ENCODE measurements around the gene GALNT10. TPM values are rescaled to one million over a fixed set of nuclear protein-coding genes. Genes with fewer than 3 reads are reported as not detected.

Gene GALNT10
- total RNA-seq, 1 experiment from 2014 or later, result 27.8 TPM

GRCh38 chr5:154405078-154405792, 214.7 kb downstream of the GALNT10 start:
- TF ChIP-seq TCF7L2 (IDR thresholded peaks at IDR 0.05; ENCODE audit: borderline replicate concordance, extremely low read depth, insufficient read depth, insufficient read length) (peak; percentile 88), RAD21 (IDR thresholded peaks at IDR 0.05; ENCODE audit: low read depth) (peak; percentile 98), CTCF (IDR thresholded peaks at IDR 0.05 in 2 of 3, conservative IDR thresholded peaks at IDR 0.05 in 1 of 3; ENCODE audit: borderline replicate concordance in 1 of 3, insufficient read depth in 1 of 3, low read depth in 2 of 3, low read length in 2 of 3) (peak; percentile 77 to 85 (median 84)), EZH2phosphoT487 (IDR thresholded peaks at IDR 0.05; ENCODE audit: borderline replicate concordance) (no peak), JUND (IDR thresholded peaks at IDR 0.05) (no peak)
- Histone ChIP-seq H3K27me3 (ENCODE audit: insufficient read depth, low read length) (no peaks in the 10 kb centered on the region), H3K9me2 (ENCODE audit: insufficient read depth) (no peaks in the 10 kb centered on the region), H3K4me1 (ENCODE audit: control insufficient read depth in 1 of 2, insufficient read depth in 2 of 2, low read length in 2 of 2) (peaks cover 8 to 23% of the 10 kb centered on the region in 2 experiments; a peak in 3 of 4 replicates), H3K9ac (ENCODE audit: low read length) (0 out of 2 replicates have a peak overlapping the region, but pooled peaks have one; percentile 19), H2AFZ (ENCODE audit: low read depth, low read length, poor library complexity, severe bottlenecking) (peak overlapping the region; percentile 27), H3K4me2 (ENCODE audit: low read length) (peak overlapping the region; percentile 67), H3K4me3 (replicated peaks in 1 of 2; ENCODE audit: low read depth in 1 of 2, low read length in 2 of 2) (no peak overlapping the region), H3K27ac (ENCODE audit: low read depth, low read length) (no peak overlapping the region), H4K20me1 (ENCODE audit: insufficient read depth) (no peaks in the 10 kb centered on the region), H3K79me2 (ENCODE audit: insufficient read depth, low read length) (no peaks in the 10 kb centered on the region), H3K9me3 (ENCODE audit: control insufficient read depth in 1 of 2, insufficient read depth in 1 of 2, low read depth in 1 of 2, low read length in 2 of 2) (no peaks in the 10 kb centered on the region), H3K36me3 (ENCODE audit: control insufficient read depth in 1 of 2, insufficient read depth in 2 of 2, low read length in 2 of 2) (no peaks in the 10 kb centered on the region)
- ChIA-PET POLR2A (interaction anchor here (0.8 kb wide), 1 partner anchor 333 kb away, joined by 4 read pairs; no protein-coding TSS in a partner anchor), CTCF (interaction anchor here (0.6 to 4.2 kb wide), 20 partner anchors 11 to 431 kb away, joined by 3 to 70 read pairs (median 4); partner anchors contain the start of gene GALNT10), RAD21 (ENCODE audit: low non-redundant PET in 1 of 2, low total read pairs in 2 of 2, uncharacterized antibody in 2 of 2, unreplicated experiment in 2 of 2) (interaction anchor here (0.6 to 2.2 kb wide), 10 partner anchors 63 to 430 kb away, joined by 3 to 16 read pairs (median 3); no protein-coding TSS in a partner anchor)
- no TSS peak for BruUV-seq (replicated peaks)
- peak; percentile 40 for DNase-seq (ENCODE audit: low read depth, low spot score)
- ATAC-seq, result peak; percentile 96
- intact Hi-C loops (cut with micrococcal nuclease), result loop anchor here (1.0 to 5.0 kb wide), 5 partner anchors 208 to 1873 kb away; no protein-coding TSS in a partner anchor

Data from HCT116 (cell line).